ENCODE results near the gene PDE6A. TPM values are rescaled to one million over a fixed set of nuclear protein-coding genes. Genes with fewer than 3 reads are reported as not detected.
A peak's percentile ranks its signal among the peaks of the same experiment; 100 is the strongest.

Gene PDE6A
- total RNA-seq, 1 experiment from 2014 or later, result 2.6 TPM

DNA sequence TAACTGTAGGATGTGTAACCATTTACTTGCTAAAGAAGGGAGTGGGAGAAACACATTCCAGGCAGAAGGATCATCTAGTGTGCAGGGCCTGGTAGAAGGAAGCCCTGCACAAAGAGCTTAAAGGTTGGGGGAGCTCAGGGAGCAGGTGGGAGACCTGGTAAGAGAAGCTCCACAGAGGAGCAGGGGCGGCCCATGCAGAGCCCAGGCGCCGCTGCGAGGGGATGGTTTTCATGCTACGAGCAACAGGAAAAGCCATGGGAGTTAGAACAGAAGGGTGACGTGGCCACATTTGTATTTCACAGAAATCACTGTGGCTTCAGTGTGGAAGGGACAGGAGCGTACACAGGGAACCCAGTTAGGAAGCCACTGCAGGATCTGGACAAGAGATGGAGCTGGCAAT is 73.1 kb downstream of the PDE6A start:
- Mint-ChIP-seq H3K36me3 (ENCODE audit: insufficient read depth, unreplicated experiment) (no peaks in the 10 kb centered on the region), H3K27me3 (ENCODE audit: insufficient read depth, unreplicated experiment) (no peaks in the 10 kb centered on the region), H3K4me1 (ENCODE audit: low read depth, unreplicated experiment) (peaks cover 24% of the 10 kb centered on the region), H3K4me3 (ENCODE audit: unreplicated experiment) (no peak overlapping the region), H3K27ac (ENCODE audit: unreplicated experiment) (peak overlapping the region; percentile 0), H3K9me3 (ENCODE audit: unreplicated experiment) (no peaks in the 10 kb centered on the region)
- Histone ChIP-seq H3K4me1 (peaks cover 16% of the 10 kb centered on the region), H3K27me3 (replicated peaks; ENCODE audit: control insufficient read depth, insufficient read depth, low read length) (no peaks in the 10 kb centered on the region), H3K9me3 (no peaks in the 10 kb centered on the region), H3K4me3 (ENCODE audit: low read depth, low read length) (no peak overlapping the region), H3K36me3 (ENCODE audit: control insufficient read depth, insufficient read depth, low read length) (no peaks in the 10 kb centered on the region)
- POLR2A ChIA-PET, result no interaction called here
- BruUV-seq (replicated peaks), result no TSS peak
- intact Hi-C loops (cut with micrococcal nuclease; ENCODE audit: unreplicated experiment), result no loop called here
- DNase-seq, result no peak
- TF ChIP-seq, protein P1, sequence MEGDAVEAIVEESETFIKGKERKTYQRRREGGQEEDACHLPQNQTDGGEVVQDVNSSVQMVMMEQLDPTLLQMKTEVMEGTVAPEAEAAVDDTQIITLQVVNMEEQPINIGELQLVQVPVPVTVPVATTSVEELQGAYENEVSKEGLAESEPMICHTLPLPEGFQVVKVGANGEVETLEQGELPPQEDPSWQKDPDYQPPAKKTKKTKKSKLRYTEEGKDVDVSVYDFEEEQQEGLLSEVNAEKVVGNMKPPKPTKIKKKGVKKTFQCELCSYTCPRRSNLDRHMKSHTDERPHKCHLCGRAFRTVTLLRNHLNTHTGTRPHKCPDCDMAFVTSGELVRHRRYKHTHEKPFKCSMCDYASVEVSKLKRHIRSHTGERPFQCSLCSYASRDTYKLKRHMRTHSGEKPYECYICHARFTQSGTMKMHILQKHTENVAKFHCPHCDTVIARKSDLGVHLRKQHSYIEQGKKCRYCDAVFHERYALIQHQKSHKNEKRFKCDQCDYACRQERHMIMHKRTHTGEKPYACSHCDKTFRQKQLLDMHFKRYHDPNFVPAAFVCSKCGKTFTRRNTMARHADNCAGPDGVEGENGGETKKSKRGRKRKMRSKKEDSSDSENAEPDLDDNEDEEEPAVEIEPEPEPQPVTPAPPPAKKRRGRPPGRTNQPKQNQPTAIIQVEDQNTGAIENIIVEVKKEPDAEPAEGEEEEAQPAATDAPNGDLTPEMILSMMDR (IDR thresholded peaks at IDR 0.05; ENCODE audit: insufficient read depth in 1 of 2, low read depth in 1 of 2, low read length in 1 of 2, severe bottlenecking in 1 of 2, unreplicated experiment in 1 of 2), result no peak
- CTCF ChIA-PET, result no interaction called here

DNA sequence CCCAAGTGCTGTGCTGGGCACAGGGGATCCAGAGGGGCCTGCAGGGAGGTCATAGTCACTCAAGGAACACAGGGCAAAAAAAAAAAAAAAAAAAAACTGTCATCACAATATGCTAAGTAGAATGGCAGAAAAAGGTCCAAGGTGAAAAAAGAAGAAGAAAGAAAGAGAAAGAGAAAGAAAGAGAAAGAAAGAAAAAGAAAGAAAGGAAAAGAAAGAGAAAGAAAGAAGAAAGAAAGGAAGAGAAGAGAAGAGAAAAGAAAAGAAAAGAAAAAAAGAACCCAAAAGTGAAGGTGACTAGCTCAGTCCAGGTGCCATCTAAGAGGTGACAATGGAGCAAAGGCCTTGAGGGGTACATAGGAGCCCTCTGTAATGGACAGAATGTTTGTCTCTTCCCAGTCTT is 73.9 kb downstream of the PDE6A start:
- TF ChIP-seq, protein P1 (IDR thresholded peaks at IDR 0.05; ENCODE audit: insufficient read depth in 1 of 2, low read depth in 1 of 2, low read length in 1 of 2, severe bottlenecking in 1 of 2, unreplicated experiment in 1 of 2), result no peak
- Mint-ChIP-seq H3K27me3 (ENCODE audit: insufficient read depth, unreplicated experiment) (no peaks in the 10 kb centered on the region), H3K27ac (ENCODE audit: unreplicated experiment) (no peak overlapping the region), H3K36me3 (ENCODE audit: insufficient read depth, unreplicated experiment) (no peaks in the 10 kb centered on the region), H3K4me1 (ENCODE audit: low read depth, unreplicated experiment) (peaks cover 24% of the 10 kb centered on the region), H3K4me3 (ENCODE audit: unreplicated experiment) (no peak overlapping the region), H3K9me3 (ENCODE audit: unreplicated experiment) (no peaks in the 10 kb centered on the region)
- DNase-seq, result no peak
- CTCF ChIA-PET, result interaction anchor here (0.9 to 1.5 kb wide), 5 partner anchors 8 to 120 kb away, joined by 3 to 7 read pairs (median 6); partner anchors contain the start of gene SLC26A2
- no peaks in the 10 kb centered on the region for H3K27me3 ChIP-seq (replicated peaks; ENCODE audit: control insufficient read depth, insufficient read depth, low read length)
- H3K36me3 ChIP-seq (ENCODE audit: control insufficient read depth, insufficient read depth, low read length), result no peaks in the 10 kb centered on the region
- H3K9me3 ChIP-seq, result no peaks in the 10 kb centered on the region
- POLR2A ChIA-PET, result interaction anchor here (0.5 kb wide), 1 partner anchor 57 kb away, joined by 3 read pairs; no protein-coding TSS in a partner anchor
- no TSS peak for BruUV-seq (replicated peaks)
- H3K4me1 ChIP-seq, result peaks cover 16% of the 10 kb centered on the region
- no peak overlapping the region for H3K4me3 ChIP-seq (ENCODE audit: low read depth, low read length)
- intact Hi-C loops (cut with micrococcal nuclease; ENCODE audit: unreplicated experiment), result no loop called here

DNA sequence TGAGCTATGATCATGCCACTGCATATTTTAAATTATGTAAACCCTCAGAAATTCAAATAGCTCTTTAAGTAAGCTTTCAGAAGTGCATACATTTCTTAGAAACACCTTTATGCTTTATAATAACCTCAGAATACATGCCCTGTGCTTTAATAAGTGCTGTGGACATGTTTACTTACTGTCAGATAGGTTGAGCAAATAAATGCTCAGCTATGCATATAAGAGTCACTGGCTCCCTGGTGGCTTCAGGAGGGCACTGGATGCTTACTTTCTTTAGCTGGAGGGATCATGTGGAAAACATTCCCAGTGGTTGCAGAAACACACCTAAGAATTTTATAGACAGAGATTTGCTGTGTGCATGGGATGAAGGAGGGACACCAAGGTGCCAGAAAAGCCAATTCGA is 74.4 kb downstream of the PDE6A start:
- Mint-ChIP-seq H3K27ac (ENCODE audit: unreplicated experiment) (no peak overlapping the region), H3K27me3 (ENCODE audit: insufficient read depth, unreplicated experiment) (no peaks in the 10 kb centered on the region), H3K4me3 (ENCODE audit: unreplicated experiment) (no peak overlapping the region), H3K36me3 (ENCODE audit: insufficient read depth, unreplicated experiment) (no peaks in the 10 kb centered on the region), H3K9me3 (ENCODE audit: unreplicated experiment) (no peaks in the 10 kb centered on the region), H3K4me1 (ENCODE audit: low read depth, unreplicated experiment) (peaks cover 24% of the 10 kb centered on the region)
- no peaks in the 10 kb centered on the region for H3K9me3 ChIP-seq
- BruUV-seq (replicated peaks), result no TSS peak
- no peak for DNase-seq
- ChIA-PET POLR2A (interaction anchor here (0.5 kb wide), 1 partner anchor 57 kb away, joined by 3 read pairs; no protein-coding TSS in a partner anchor), CTCF (interaction anchor here (0.9 to 1.5 kb wide), 5 partner anchors 8 to 120 kb away, joined by 3 to 7 read pairs (median 6); partner anchors contain the start of gene SLC26A2)
- H3K36me3 ChIP-seq (ENCODE audit: control insufficient read depth, insufficient read depth, low read length), result no peaks in the 10 kb centered on the region
- H3K27me3 ChIP-seq (replicated peaks; ENCODE audit: control insufficient read depth, insufficient read depth, low read length), result no peaks in the 10 kb centered on the region
- H3K4me1 ChIP-seq, result peaks cover 16% of the 10 kb centered on the region
- no peak overlapping the region for H3K4me3 ChIP-seq (ENCODE audit: low read depth, low read length)
- TF ChIP-seq, protein P1 (IDR thresholded peaks at IDR 0.05; ENCODE audit: insufficient read depth in 1 of 2, low read depth in 1 of 2, low read length in 1 of 2, severe bottlenecking in 1 of 2, unreplicated experiment in 1 of 2), result no peak
- intact Hi-C loops (cut with micrococcal nuclease; ENCODE audit: unreplicated experiment), result no loop called here
